ENCODE measurements around the gene ZFYVE28. TPM values are rescaled to one million over a fixed set of nuclear protein-coding genes. Genes with fewer than 3 reads are reported as not detected.

ZFYVE28 gene
- total RNA-seq, 2 donors from 2014 or later, result 5.7 to 16.8 TPM

- WGBS, 2 donors, result 64 to 80% methylated on average over 6 to 19 of the region's 22 CpGs
- Histone ChIP-seq H3K27me3 (no peaks in the 10 kb centered on the region), H3K36me3 (replicated peaks in 1 of 2; ENCODE audit: insufficient read depth in 1 of 2, low read depth in 2 of 2) (no peaks in the 10 kb centered on the region), H3K27ac (no peak overlapping the region), H3K4me1 (no peaks in the 10 kb centered on the region), H3K4me3 (no peak overlapping the region), H3K9me3 (peaks cover 0 to 6% (median 0%) of the 10 kb centered on the region in 3 donors)
- ATAC-seq, result no peak
- no peak for TF ChIP-seq POLR2A (IDR thresholded peaks at IDR 0.05)
- intact Hi-C loops (cut with DNase I), result no loop called here
- no peak for DNase-seq
Measured at GRCh38 chr4:2321279-2322196, 96.9 kb downstream of the ZFYVE28 start.

DNA sequence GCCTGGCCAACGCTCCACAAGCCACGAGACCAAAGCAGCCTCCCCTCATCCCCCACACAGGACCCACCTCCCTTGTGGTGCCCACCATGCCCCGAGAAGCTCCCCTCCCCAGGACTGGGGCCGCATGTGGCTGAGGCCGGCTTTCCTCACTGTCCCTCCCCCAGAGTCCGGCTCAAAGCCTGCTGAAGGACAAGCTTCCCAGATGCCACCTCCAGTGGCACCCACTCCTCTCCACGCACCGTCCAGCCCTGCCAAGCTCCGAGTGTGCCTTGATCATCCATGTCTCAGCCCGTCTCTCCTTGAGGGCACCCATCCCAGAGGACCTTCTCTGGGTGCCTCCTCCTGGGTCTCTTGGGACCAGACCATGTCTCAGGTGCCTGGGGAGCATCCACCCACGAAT lies 97.7 kb downstream of the ZFYVE28 start:
- ATAC-seq, result no peak
- H3K4me3 ChIP-seq, result no peak overlapping the region
- 73 to 85% methylated on average over 8 to 11 of the region's 11 CpGs for WGBS, 2 donors
- no peaks in the 10 kb centered on the region for H3K4me1 ChIP-seq
- no peak overlapping the region for H3K27ac ChIP-seq
- H3K27me3 ChIP-seq, result no peaks in the 10 kb centered on the region
- intact Hi-C loops (cut with DNase I), result no loop called here
- no peak for DNase-seq
- H3K36me3 ChIP-seq (replicated peaks in 1 of 2; ENCODE audit: insufficient read depth in 1 of 2, low read depth in 2 of 2), result no peaks in the 10 kb centered on the region
- TF ChIP-seq POLR2A (IDR thresholded peaks at IDR 0.05), result no peak
- no peak for TF ChIP-seq CTCF (IDR thresholded peaks at IDR 0.05)
- no peaks in the 10 kb centered on the region for H3K9me3 ChIP-seq

- Histone ChIP-seq H3K4me3 (no peak overlapping the region), H3K36me3 (replicated peaks in 1 of 2; ENCODE audit: insufficient read depth in 1 of 2, low read depth in 2 of 2) (no peaks in the 10 kb centered on the region), H3K27ac (no peak overlapping the region), H3K4me1 (no peaks in the 10 kb centered on the region), H3K27me3 (no peaks in the 10 kb centered on the region), H3K9me3 (no peaks in the 10 kb centered on the region)
- no peak for TF ChIP-seq POLR2A (IDR thresholded peaks at IDR 0.05)
- WGBS, 2 donors, result 89 to 95% methylated on average over 11 to 18 of the region's 18 CpGs
- ATAC-seq (no peak), DNase-seq (no peak)
- intact Hi-C loops (cut with DNase I), result no loop called here
Measured at GRCh38 chr4:2320152-2320551, 98.3 kb downstream of the ZFYVE28 start.

- DNase-seq (no peak), ATAC-seq (no peak)
- no peaks in the 10 kb centered on the region for H3K4me1 ChIP-seq
- no peak for TF ChIP-seq CTCF (IDR thresholded peaks at IDR 0.05)
- no peak for TF ChIP-seq POLR2A (IDR thresholded peaks at IDR 0.05)
- intact Hi-C loops (cut with DNase I), result no loop called here
- H3K9me3 ChIP-seq, result no peaks in the 10 kb centered on the region
- WGBS, 2 donors, result 90 to 92% methylated on average over 9 to 10 of the region's 10 CpGs
- H3K36me3 ChIP-seq (replicated peaks in 1 of 2; ENCODE audit: insufficient read depth in 1 of 2, low read depth in 2 of 2), result no peaks in the 10 kb centered on the region
- H3K27me3 ChIP-seq, result no peaks in the 10 kb centered on the region
- no peak overlapping the region for H3K27ac ChIP-seq
- no peak overlapping the region for H3K4me3 ChIP-seq
Measured at GRCh38 chr4:2318885-2319284, 99.6 kb downstream of the ZFYVE28 start.

DNA sequence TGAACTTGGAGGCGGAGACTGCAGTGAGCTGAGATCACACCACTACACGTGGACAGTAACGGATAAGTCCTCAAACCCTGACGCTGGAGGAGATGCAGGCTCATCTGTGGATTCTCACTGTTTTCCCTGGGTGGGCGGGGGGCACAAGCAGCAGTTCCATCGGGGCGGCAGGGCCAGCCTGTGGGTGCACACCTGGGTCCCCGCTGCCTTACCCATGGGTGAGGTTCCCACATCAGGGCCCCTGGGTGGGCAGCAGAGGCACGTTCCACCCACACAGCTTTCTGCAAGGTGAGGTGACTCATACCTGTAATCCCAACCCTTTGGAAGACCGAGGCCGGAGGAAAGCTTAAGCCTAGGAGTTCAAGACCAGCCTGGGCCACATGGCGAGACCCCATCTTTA lies 100.0 kb downstream of the ZFYVE28 start:
- DNase-seq (no peak), ATAC-seq (no peak)
- Histone ChIP-seq H3K4me1 (no peaks in the 10 kb centered on the region), H3K9me3 (no peaks in the 10 kb centered on the region), H3K27ac (no peak overlapping the region), H3K4me3 (no peak overlapping the region), H3K27me3 (no peaks in the 10 kb centered on the region), H3K36me3 (replicated peaks in 1 of 2; ENCODE audit: insufficient read depth in 1 of 2, low read depth in 2 of 2) (no peaks in the 10 kb centered on the region)
- intact Hi-C loops (cut with DNase I), result no loop called here
- WGBS, 2 donors, result 91 to 97% methylated on average over 11 to 12 of the region's 12 CpGs
- TF ChIP-seq CTCF (IDR thresholded peaks at IDR 0.05), result no peak
- TF ChIP-seq POLR2A (IDR thresholded peaks at IDR 0.05), result no peak

All from body of pancreas (tissue), 4 donors.